IPS-NIHi7 (cell line): ENCODE measurements around the gene P2RY6.

Experiments
- DNase-seq: peaks from one replicate; pipeline ENCODE4 v3.0.0; 2012; ENCODE audit warnings: mixed read lengths; ENCODE audit errors: extremely low spot score

Gene P2RY6

DNA sequence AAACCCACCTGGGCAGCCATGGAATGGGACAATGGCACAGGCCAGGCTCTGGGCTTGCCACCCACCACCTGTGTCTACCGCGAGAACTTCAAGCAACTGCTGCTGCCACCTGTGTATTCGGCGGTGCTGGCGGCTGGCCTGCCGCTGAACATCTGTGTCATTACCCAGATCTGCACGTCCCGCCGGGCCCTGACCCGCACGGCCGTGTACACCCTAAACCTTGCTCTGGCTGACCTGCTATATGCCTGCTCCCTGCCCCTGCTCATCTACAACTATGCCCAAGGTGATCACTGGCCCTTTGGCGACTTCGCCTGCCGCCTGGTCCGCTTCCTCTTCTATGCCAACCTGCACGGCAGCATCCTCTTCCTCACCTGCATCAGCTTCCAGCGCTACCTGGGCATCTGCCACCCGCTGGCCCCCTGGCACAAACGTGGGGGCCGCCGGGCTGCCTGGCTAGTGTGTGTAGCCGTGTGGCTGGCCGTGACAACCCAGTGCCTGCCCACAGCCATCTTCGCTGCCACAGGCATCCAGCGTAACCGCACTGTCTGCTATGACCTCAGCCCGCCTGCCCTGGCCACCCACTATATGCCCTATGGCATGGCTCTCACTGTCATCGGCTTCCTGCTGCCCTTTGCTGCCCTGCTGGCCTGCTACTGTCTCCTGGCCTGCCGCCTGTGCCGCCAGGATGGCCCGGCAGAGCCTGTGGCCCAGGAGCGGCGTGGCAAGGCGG is 24.5 kb downstream of the P2RY6 start:
- no peak for DNase-seq

DNA sequence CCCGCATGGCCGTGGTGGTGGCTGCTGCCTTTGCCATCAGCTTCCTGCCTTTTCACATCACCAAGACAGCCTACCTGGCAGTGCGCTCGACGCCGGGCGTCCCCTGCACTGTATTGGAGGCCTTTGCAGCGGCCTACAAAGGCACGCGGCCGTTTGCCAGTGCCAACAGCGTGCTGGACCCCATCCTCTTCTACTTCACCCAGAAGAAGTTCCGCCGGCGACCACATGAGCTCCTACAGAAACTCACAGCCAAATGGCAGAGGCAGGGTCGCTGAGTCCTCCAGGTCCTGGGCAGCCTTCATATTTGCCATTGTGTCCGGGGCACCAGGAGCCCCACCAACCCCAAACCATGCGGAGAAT is 25.1 kb downstream of the P2RY6 start:
- no peak for DNase-seq

DNA sequence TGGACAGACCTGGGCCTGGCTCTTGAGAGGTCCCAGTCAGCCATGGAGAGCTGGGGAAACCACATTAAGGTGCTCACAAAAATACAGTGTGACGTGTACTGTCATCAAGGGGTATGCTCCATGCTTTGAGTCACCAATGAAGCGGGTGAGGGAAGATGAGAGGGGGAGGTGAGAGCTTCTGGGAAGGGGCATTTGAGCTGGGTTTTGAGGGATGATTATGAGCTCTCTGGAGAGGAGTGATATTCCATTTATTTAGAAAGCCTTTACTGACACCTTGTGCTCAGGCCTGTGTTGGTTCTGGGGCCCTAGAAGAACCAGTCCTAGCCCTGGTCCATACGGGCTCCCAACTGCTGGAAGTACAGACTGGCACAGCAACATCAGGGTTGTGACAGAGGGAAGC is 25.6 kb downstream of the P2RY6 start:
- DNase-seq: no peak

DNA sequence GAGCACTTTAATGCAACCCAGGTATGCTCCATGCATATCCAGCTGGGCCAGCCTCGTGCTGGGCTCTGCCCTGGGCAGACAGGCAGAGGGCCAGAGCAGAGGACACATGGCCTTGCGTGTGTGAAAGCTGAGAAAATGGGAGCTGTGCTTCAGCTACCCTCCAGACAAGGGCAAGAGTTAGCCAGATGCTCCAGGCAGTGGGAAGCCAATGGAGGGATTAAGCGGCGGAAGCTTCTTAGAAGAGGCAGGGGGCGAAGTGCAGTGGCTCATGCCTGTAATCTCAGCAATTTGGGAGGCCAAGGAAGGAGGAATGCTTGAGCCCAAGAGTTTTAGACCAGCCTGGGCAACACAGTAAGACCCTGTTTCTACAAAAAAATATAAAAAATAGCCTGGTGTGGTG is 26.1 kb downstream of the P2RY6 start:
- DNase-seq: no peak

DNA sequence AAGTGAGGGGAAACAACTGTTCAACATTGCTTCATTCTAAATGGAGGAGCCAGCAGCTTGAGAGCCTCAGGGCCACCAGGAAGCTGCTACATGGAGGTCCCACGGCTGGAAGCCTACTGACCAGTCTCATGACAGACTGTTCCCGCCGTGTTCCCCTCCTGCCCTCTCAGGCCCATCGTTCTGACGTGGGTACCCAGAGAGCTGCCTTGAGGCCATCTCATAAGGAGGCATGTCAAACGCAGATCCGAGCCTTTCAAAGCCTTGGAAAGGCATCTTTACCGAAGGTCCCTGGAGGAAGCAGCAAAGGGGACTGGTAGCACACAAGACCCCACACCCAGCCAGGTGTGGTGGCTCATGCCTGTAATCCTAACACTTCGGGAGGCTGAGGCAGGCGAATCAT is 27.6 kb downstream of the P2RY6 start:
- DNase-seq: no peak

DNA sequence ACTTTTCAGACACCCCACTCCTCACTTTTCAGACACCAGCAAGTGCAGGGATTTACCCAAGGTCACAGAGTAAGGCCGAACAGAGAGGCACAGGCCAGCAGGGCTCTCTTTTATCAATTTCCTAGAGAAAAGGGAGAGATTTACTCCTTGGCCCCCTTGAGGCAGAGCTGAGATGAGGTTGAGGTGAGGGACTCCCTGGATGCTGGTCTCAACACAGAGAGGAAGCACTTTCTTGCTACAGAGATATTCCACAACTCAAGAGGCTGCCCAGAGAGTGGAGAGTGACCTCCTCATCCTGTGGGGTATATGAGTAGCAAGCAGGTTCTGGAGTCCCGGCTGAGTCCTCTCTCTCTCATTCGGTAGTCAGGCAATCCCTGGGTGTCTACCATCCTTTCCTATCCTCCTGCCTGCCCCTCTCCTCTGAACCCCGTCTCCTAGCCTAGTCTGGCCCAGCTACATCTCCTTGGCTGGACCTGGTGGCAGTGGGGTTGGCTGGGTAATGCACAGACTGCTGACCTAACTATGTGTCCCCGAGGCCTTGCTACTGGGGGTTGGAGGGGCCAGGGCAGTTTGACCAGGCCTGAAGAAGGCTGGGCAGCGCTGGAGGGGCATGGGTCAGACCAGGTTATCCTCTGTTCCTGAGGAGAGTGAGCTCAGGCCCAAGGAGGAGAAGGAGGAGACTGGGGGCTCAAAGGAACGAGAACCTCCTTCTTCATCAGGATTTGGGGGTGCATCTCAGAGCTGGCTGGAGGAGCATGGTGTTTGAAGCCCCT is 34.1 kb downstream of the P2RY6 start:
- DNase-seq: peak; percentile 39

DNA sequence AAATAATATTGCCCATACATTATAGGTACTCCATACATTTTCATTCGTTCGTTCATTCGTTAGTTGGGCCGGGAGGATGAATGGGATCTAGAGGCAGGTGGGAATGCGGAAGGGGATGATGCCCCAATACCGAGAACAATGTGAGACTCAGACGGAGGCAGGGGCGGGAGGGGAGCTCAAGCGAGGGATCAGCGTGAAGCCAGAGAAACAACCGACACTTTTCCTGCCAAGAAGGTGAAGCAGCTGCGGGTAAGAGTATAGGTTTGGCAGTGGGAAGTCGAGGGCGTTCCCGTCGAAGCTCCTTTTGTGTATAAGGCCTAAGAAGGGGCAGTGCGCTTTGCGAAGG is 34.8 kb downstream of the P2RY6 start:
- DNase-seq: peak; percentile 59

DNA sequence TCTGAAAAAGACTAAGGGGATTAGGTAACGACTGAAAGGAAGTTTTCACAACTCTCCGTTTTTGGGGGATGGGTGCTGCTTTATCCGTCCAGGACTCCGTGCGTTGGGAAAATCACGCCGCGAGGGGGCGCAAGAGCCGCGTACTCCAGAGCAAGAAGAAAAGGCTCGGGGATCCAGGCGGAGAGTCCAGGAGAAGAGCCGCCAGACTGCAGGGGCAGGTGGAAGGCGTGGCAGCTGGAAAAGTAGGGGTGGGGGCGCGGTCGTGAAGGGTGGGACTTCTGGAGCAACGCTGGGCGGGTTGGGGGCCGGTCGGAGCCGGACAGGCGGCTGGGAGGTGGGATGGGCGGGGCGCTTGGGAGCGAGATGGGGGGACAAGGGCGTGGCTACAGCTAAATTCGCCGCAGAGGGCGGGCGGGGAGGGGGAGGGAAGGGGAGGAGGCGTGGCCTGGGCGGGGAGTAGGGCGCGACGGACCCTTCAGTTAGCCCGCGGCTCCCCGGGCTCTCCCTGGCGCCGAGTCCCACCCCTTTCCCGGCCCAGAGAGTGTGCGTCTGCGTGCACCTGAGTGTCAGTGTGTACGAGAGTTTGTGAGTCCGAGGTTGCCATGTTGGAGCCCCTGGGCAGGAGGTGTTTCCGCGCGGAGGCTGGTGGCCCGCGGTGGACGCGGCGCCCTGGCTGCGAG is 35.3 kb downstream of the P2RY6 start:
- DNase-seq: peak; percentile 97

DNA sequence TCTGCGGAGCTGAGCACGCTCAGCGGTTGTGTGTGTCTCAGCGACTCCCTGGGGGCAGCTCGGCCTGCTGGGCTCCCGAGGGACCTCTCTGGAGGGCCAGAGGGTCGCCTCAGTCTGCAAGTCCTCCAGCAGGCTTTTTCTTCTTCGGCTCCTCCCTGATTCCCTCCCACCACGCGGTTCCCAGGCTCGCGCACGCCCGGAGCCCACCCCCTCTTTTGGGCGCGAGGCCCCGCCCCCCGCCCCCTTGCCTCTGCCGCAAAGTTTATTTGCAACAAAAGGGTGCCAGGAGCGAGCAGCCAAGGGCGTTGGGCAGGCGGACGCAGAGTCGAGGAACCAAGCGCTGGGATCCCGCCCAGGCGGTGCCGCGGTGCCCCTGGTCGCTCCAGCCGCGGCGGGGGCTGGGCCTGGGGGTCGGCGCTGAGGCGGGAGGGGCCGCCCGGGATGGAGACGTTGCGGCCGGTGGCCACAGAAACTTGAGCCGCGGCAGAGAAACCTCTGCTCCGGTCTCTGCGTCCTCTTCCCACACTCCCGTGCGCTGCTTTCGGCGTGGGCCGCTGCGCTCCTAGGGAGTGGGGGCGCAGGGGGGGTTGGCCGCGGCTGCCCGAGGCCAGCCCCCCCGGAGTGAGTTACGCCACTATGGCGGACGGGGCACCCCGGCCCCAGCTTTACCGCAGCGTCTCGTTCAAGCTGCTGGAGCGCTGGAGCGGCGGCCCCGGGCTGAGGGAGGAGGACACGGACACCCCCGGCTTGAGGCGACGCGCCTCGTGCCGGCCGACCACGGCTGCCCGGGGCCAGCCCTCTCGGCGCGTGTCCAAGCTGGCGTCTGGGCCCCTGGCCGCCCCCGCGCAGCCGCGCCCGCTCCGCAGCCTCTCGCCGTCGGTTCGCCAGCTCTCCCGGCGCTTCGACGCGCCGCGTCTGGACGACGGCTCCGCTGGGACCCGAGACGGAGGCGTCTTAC is 36.1 kb downstream of the P2RY6 start, which contains the start of gene ARHGEF17:
ARHGEF17 (plus strand) TSS at position 274 of the 958 bp plus-strand sequence; CDS start at position 637, 363 bp downstream.
- DNase-seq: peak; percentile 75

DNA sequence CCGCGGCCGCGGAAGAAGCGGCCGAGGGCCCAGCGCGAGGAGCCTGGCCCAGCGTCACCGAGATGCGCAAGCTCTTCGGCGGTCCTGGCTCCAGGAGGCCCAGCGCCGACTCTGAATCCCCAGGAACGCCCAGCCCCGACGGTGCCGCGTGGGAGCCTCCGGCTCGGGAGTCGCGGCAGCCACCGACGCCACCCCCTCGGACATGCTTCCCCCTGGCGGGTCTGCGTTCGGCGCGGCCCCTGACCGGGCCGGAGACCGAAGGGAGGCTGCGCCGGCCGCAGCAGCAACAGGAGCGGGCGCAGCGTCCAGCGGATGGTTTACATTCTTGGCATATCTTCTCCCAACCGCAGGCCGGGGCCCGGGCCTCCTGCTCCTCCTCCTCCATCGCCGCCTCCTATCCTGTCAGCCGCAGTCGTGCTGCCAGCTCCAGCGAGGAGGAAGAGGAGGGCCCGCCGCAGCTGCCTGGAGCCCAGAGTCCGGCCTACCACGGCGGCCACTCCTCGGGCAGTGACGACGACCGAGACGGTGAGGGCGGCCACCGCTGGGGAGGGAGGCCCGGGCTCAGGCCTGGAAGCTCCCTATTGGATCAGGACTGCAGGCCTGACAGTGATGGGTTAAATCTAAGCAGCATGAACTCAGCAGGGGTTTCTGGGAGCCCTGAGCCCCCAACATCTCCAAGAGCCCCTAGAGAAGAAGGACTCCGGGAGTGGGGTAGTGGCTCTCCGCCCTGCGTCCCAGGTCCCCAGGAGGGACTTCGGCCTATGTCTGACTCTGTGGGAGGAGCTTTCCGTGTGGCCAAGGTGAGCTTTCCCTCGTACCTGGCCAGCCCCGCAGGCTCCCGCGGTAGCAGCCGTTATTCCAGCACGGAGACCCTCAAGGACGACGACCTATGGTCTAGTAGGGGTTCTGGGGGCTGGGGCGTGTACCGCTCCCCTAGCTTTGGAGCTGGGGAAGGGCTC is 37.1 kb downstream of the P2RY6 start:
- peak; percentile 82 for DNase-seq

DNA sequence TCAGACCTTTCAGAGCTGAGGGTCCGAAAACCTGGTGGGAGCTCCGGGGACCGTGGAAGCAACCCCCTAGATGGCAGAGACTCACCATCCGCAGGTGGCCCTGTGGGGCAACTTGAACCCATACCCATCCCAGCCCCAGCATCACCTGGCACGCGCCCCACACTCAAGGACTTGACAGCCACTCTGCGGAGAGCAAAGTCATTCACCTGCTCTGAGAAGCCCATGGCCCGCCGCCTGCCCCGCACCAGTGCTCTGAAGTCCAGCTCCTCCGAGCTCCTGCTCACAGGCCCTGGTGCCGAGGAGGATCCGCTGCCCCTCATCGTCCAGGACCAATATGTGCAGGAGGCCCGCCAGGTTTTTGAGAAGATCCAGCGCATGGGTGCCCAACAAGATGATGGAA is 37.9 kb downstream of the P2RY6 start:
- DNase-seq: no peak

DNA sequence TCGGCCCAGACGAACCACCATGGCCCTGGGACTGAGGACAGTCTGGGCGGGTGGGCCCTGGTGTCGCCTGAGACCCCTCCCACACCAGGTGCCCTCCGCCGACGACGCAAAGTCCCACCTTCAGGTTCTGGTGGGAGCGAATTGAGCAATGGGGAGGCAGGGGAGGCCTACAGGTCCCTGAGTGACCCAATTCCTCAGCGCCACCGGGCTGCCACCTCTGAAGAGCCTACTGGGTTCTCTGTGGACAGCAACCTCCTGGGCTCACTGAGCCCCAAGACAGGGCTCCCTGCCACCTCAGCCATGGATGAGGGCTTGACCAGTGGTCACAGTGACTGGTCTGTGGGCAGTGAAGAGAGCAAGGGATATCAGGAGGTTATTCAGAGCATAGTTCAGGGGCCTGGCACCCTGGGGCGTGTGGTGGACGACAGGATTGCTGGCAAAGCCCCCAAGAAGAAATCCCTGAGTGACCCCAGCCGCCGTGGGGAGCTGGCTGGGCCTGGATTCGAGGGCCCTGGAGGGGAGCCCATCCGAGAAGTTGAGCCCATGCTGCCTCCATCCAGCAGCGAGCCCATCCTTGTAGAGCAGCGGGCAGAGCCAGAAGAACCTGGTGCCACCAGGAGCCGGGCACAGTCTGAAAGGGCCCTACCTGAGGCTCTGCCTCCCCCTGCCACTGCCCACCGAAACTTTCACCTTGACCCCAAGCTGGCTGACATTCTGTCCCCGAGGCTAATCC is 38.7 kb downstream of the P2RY6 start:
- DNase-seq: no peak

DNA sequence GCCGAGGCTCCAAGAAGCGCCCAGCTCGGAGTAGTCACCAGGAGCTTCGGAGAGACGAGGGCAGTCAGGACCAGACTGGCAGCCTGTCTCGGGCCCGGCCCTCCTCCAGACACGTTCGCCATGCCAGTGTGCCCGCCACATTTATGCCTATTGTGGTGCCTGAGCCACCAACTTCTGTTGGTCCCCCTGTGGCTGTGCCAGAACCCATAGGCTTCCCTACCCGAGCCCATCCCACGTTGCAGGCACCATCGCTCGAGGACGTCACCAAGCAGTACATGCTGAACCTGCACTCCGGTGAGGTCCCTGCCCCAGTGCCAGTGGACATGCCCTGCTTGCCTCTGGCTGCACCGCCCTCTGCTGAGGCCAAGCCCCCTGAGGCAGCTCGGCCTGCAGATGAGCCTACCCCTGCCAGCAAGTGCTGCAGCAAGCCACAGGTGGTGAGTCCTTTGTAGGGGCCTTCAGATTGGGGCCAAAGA is 39.3 kb downstream of the P2RY6 start:
- no peak for DNase-seq

DNA sequence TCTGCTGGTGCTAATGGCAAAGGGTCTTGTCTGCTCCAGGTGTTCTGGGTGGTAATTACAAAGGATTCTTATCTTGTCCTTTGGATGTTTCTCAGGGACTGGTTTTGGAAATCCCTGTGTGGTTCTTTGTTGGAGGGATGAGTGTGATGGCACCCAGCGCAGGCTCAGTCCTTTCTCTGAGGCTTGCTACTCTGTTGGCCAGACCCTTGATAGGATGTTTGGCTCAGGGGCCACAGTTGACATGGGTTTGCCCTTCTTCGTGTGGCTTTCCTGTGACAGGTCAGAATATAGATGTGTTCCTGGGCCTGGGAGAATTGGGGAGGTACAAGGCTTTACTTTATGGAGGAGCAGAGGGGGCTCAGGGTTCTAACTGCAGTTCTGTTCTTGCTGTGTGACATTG is 39.9 kb downstream of the P2RY6 start:
- no peak for DNase-seq

DNA sequence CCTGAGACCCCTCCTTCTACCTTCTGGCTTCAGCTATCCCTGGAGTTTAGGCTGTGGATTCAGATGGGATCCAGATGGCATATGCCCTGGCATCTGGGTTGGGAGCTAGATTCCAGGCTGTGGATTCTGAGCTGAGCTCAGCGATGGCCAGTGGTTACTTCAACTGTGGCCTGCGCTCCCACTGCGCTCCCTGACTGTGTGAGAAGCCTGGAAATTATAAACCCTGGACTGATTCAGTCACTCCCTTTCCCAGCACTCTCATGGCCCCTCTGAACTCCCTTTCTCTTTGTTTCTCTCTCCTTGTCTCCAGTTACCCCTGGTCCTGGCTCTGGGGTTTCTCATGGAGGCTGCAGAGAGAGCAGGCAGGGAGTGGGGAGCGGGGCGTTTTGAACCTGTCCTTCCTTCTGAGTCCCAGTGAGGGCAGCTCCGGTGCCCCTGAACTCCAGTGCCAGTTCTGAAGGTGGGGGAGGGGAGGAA is 40.8 kb downstream of the P2RY6 start:
- DNase-seq: no peak

DNA sequence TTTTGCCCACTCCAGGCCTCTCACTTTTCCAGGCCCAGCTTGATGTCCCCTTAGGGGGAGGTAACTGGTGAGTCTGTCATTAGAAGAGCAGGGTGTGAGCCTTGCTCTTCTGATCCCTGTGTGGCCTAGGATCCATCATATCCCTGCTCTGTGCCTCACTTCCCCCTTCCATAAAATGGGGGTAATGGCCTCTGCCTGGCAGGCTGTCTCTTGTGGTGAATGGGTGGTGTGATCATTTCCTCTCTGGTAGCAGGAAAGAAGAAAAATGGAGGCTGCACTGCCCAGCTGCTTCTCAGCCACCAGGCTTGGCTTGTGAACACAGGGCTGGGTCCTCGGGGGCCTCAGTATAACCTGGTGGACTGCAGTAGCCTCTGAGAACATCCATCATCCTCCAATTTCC is 41.5 kb downstream of the P2RY6 start:
- no peak for DNase-seq

DNA sequence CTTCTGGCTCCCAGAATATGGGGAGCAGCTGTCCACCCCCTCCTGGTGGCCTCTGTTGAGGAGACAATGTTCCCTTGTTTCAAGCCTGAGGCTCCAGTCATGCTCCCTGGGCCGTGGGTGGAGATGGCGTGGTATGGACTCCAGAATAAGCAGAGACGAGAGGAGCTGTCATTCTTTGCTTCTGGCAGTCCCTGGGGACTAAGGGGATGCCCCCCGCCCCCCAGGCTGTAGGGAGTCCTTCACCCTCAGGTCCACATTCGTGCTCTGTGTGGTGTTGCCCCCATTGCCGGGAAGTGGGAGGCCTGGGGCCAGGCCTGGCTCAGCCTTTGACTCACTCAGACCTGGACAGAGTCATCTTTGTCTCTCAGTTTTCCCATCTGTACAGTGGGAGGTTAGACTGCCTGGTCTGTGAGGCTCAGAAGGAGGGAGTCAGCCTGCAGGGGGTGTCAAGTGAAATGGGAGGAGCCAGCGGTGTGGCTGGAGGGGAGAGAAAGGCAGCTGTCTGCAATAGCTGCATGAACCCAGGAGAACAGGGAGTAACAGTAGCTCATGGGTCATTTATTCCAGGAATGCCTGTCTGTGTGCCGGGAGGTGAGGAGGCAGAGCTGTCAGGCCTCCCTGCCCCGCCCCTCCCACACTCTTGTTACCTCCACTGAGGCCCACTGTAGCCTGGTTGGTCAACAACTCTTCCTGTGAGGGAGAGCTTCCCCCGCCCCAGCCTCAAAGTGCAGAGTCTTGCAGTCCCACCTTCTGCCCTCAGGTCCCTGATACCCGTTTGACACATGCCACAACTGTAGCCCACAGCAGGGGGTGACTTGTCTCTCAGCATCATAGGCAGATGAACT is 42.2 kb downstream of the P2RY6 start:
- DNase-seq: peak; percentile 57

DNA sequence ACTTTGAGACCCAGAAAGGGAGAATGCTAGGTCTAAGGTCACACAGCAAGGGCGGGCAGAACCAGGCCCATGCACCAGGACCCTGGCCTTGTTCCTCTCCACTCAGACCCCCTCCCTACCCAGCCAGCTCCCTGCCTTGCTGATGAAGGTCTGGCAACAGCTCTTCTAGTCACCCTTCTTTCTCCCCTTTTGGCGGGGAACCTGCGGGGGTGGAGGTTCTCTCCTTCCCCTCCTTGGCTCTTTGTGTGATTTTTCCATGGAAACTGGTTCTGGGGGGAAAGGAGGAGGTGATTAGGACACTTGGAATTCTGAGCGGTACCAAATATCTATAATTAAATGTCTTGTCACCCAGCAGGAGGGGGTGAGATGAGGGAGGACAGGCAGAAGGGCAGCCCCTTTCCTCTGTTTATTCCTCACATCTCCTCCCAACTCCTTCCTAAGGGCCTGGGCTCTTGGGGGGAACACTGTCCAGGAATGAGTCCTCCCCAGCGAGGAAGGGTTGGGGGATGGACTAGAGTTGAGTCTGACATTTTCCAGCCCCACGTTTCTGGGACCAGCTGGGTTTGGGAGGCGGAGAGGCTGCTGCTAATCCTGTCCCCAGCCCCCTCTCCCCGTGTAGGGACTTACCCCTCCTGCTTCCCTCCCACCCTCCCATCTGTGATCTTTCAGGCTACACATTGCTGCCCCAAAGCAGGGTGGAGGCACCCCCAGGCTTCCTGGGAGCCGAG is 43.3 kb downstream of the P2RY6 start:
- DNase-seq: no peak
